Measurements from ENCODE around the gene NTRK2.

Gene NTRK2

DNA sequence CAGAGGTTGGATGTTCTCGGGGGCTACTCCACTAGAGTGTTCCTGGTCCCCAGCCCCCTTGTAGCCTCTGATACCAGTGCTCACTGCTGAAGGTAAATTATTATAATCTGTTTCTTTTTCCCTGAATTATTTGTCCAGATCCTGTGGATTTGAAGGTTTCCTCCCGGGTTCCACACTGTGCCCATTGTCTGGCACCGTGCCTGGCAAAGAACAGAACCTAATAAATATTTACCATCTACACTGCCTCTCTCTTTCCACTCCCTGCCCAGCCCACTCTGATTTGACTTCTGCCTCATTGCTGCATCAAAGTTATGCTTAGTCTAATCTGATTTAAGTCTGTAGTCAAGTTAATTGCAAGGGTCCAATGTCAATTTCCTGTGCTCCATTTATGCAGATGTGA is 322.9 kb downstream of the NTRK2 start:
- no peak for DNase-seq (ENCODE audit: low read depth)
- TF ChIP-seq, protein P1, sequence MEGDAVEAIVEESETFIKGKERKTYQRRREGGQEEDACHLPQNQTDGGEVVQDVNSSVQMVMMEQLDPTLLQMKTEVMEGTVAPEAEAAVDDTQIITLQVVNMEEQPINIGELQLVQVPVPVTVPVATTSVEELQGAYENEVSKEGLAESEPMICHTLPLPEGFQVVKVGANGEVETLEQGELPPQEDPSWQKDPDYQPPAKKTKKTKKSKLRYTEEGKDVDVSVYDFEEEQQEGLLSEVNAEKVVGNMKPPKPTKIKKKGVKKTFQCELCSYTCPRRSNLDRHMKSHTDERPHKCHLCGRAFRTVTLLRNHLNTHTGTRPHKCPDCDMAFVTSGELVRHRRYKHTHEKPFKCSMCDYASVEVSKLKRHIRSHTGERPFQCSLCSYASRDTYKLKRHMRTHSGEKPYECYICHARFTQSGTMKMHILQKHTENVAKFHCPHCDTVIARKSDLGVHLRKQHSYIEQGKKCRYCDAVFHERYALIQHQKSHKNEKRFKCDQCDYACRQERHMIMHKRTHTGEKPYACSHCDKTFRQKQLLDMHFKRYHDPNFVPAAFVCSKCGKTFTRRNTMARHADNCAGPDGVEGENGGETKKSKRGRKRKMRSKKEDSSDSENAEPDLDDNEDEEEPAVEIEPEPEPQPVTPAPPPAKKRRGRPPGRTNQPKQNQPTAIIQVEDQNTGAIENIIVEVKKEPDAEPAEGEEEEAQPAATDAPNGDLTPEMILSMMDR (conservative IDR thresholded peaks at IDR 0.05; ENCODE audit: low read depth, low read length) = no peak

DNA sequence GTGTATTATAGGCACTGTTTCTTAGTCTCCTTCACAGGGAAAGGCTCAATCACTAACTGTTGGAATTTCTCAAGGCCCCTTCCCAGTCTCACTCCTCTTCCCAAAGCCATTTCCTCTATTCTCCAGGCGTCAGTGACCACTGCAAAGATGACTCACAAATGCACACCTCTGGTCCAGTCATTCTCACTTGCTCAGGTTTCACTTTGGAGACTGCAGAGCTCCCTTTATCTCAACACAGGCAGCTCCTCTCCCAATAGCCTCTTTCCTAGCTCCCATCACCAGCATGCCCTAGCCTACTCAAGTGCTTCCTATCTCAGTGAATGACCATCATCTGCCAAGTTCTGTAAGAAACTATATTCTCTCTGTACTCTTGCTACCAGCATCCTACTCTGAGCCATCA is 323.6 kb downstream of the NTRK2 start:
- TF ChIP-seq, protein P1 (conservative IDR thresholded peaks at IDR 0.05; ENCODE audit: low read depth, low read length) = no peak
- no peak overlapping the region for H3K4me3 ChIP-seq (ENCODE audit: low read depth, low read length)
- no peak for DNase-seq (ENCODE audit: low read depth)

More for the DNA sequence above, 322.9 kb downstream of the NTRK2 start:
- no peak overlapping the region for H3K4me3 ChIP-seq (ENCODE audit: low read depth, low read length)

DNA sequence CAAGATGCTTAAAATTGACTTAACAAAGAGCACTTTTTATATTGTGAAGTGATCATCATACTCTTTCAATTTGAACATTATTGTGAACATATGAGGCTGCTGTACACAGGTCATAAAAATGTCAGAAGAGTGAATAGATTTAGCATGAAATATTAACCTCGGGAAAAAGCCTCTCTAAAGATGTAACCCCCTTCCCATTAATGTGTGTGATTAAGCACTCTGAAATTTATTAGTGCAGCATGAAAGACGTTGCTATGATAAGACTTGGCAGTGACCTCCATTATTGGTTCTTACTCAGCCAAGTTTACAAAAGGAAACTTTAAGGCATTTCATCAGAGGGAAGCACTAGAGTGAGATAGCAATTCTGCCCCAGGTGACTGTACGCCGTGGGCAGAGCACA is 326.5 kb downstream of the NTRK2 start:
- no peak overlapping the region for H3K4me3 ChIP-seq (ENCODE audit: low read depth, low read length)
- no peak for DNase-seq (ENCODE audit: low read depth)
- TF ChIP-seq, protein P1 (conservative IDR thresholded peaks at IDR 0.05; ENCODE audit: low read depth, low read length) = no peak

DNA sequence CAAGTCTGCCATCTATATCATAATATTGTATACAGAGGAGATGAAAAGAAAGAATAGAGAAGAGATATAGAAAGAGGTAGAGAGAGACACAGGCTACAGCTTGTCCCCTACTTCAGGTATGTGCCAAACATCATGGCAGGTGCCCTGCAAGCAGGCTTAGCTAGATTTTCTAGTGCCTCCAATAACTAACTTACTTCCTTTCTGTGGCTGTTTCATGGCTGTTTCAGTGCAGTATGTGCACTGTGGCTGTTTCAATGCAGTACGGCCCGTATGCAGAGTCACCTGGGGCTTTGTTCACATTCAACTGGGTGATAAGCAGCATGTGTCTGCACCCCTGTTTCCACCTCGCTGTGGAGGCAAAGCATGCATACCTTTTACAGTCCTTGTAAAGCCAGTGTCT is 327.2 kb downstream of the NTRK2 start:
- no peak overlapping the region for H3K4me3 ChIP-seq (ENCODE audit: low read depth, low read length)
- TF ChIP-seq, protein P1 (conservative IDR thresholded peaks at IDR 0.05; ENCODE audit: low read depth, low read length) = no peak
- no peak for DNase-seq (ENCODE audit: low read depth)

DNA sequence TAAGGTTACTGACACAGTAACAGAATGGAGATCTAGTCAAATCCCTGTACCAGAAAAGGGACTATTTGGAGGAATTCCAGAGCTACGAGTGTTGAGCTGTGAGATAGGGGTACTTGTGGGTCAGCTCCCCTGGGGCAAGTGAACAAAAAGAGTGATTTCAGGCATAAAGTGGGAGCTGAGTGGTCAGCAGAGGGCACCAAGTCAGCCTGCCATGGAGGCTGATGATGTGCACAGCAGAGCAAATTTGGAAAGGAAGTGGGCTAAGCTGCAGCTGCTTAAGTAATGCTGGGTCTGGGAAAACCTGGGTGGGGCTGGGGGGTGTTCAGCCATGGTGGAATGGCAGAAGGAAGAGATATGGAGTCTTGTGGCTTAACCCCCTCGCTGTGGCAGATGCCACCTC is 327.9 kb downstream of the NTRK2 start:
- no peak for DNase-seq (ENCODE audit: low read depth)
- H3K4me3 ChIP-seq (ENCODE audit: low read depth, low read length) = no peak overlapping the region
- TF ChIP-seq, protein P1 (conservative IDR thresholded peaks at IDR 0.05; ENCODE audit: low read depth, low read length) = no peak

DNA sequence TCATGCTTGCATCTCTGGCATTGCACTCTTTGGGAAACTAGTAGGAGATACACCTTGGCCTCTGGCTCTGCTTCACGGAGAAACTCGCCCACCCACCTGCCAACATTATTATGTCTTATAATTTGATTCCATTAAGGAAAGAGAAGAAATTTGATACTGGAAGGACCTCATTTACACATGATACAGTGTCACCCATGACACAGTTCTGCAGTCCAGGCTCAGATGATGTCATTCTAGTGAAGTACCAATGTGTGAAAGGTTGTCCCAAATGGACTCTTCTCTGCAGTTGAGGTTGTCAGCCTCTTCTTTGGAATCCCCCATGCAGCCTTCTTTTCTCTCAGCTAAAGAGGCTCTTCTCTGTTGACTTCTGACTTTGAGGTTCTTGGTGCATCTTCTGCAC is 329.1 kb downstream of the NTRK2 start:
- H3K4me3 ChIP-seq (ENCODE audit: low read depth, low read length) = no peak overlapping the region
- DNase-seq (ENCODE audit: low read depth) = no peak
- TF ChIP-seq, protein P1 (conservative IDR thresholded peaks at IDR 0.05; ENCODE audit: low read depth, low read length) = no peak

DNA sequence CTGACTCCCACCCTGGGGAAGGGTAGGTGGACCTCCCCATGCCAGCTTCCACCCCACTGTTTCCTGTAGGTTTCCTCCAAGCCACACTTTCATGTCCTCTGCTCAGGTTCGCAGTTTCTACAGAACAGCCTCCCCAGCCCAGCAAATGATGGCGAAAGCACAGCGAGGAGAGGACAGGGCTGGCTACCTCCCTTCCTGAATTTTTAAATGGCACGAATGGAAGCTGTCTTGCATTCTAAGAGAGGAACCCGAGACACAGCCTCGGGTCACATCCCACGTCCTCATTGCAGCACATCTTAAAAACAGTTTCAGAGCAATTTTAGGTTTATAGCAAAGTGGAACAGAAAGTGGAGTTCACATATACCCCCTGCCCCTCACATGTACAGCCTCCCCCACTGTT is 330.3 kb downstream of the NTRK2 start:
- H3K4me3 ChIP-seq (ENCODE audit: low read depth, low read length) = no peak overlapping the region
- TF ChIP-seq, protein P1 (conservative IDR thresholded peaks at IDR 0.05; ENCODE audit: low read depth, low read length) = no peak
- DNase-seq (ENCODE audit: low read depth) = no peak
